Measurements from ENCODE around the gene CX3CL1.

DNA sequence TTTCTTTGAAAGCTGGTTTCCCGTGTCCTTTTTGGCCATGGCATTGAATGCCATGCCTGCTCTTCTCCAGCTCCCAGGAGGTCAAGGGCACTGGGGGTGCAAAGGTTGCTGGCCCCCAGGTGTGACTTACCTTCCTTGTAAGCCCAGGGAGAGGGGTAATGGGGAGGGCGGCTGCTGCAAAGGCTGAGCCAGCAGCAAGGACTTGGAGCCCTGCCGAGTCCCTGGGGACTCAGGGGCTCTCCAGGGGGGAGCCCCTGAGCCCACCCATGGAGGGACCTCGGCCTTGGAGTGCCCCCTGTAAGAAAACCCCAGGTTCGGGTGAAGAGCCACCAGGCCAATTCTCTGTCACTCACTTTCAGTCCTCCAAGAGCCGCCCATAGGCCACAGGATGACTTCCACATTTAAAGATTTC is 19.6 kb upstream of the CX3CL1 start:
- TF ChIP-seq TMF1 (CRISPR knock-in tag; IDR thresholded peaks at IDR 0.05; ENCODE audit: low read depth) (no peak), CREB1 (IDR thresholded peaks at IDR 0.05) (no peak), CREB1 (CRISPR knock-in tag; IDR thresholded peaks at IDR 0.05) (no peak)

Measured in HepG2 (cell line).